Fibroblast of peridontal ligament (primary cell): ENCODE measurements around the gene ANAPC15.

ENCODE experiments used
- DNase-seq: peaks from one replicate; pipeline ENCODE4 v3.0.0-alpha.2; 2010; ENCODE audit errors: extremely low read depth

Gene ANAPC15

GRCh38 chr11:72125956-72126355 lies 13.5 kb upstream of the ANAPC15 start:
- DNase-seq = no peak

- DNase-seq = no peak
These were observed 11.6 kb upstream of the ANAPC15 start for GRCh38 chr11:72124046-72124445.

- DNase-seq = no peak
These were observed 10.7 kb upstream of the ANAPC15 start for GRCh38 chr11:72123117-72123653.

- no peak for DNase-seq
These were observed 10.1 kb upstream of the ANAPC15 start for GRCh38 chr11:72122607-72123006.

GRCh38 chr11:72120930-72121329 lies 8.4 kb upstream of the ANAPC15 start:
- no peak for DNase-seq

- DNase-seq = no peak
These were observed 6.7 kb upstream of the ANAPC15 start for GRCh38 chr11:72119198-72119597.

- DNase-seq = no peak
These were observed 3.7 kb upstream of the ANAPC15 start for GRCh38 chr11:72116019-72116755.

- peak; percentile 62 for DNase-seq
These were observed 2.1 kb upstream of the ANAPC15 start for GRCh38 chr11:72114570-72114969.

- DNase-seq = peak; percentile 30
These were observed 698 bp upstream of the ANAPC15 start for GRCh38 chr11:72112978-72113808.

GRCh38 chr11:72111300-72112142 lies 974 bp downstream of the ANAPC15 start:
- DNase-seq = no peak

GRCh38 chr11:72105888-72106287 lies 6.6 kb downstream of the ANAPC15 start, which contains the start of gene TOMT:
TOMT (plus strand) TSS chr11:72105924; CDS start chr11:72105952, 28 bp downstream.
- no peak for DNase-seq

GRCh38 chr11:72103754-72104167 lies 8.7 kb downstream of the ANAPC15 start:
- no peak for DNase-seq

GRCh38 chr11:72102946-72103753 lies 9.3 kb downstream of the ANAPC15 start, which contains the start of gene LAMTOR1:
LAMTOR1 (minus strand) TSS chr11:72103297; CDS start chr11:72103224, 73 bp downstream.
- peak; percentile 99 for DNase-seq

- no peak for DNase-seq
These were observed 9.9 kb downstream of the ANAPC15 start for GRCh38 chr11:72102631-72102945.

GRCh38 chr11:72102162-72102561 lies 10.3 kb downstream of the ANAPC15 start:
- peak; percentile 11 for DNase-seq

- peak; percentile 18 for DNase-seq
These were observed 12.0 kb downstream of the ANAPC15 start for GRCh38 chr11:72100462-72100861.

GRCh38 chr11:72100009-72100408 lies 12.5 kb downstream of the ANAPC15 start:
- no peak for DNase-seq

GRCh38 chr11:72098741-72099140 lies 13.8 kb downstream of the ANAPC15 start:
- no peak for DNase-seq

- peak; percentile 74 for DNase-seq
These were observed 21.2 kb downstream of the ANAPC15 start for GRCh38 chr11:72091292-72091691.

GRCh38 chr11:72088076-72088808 lies 24.3 kb downstream of the ANAPC15 start:
- DNase-seq = no peak
